GM19468 (cell line): ENCODE measurements around the gene SEZ6L2.

Experiments used
- ATAC-seq: cut with Tn5 transposase; IDR thresholded peaks from one replicate; pipeline ENCODE4 v1.9.1; 2021; ENCODE audit warnings: mild to moderate bottlenecking, moderate library complexity, moderate number of reproducible peaks; ENCODE audit not compliant: unreplicated experiment; ENCODE audit errors: extremely low read depth

The SEZ6L2 gene

GRCh38 chr16:29830774-29831173, 68.6 kb downstream of the SEZ6L2 start:
- no peak for ATAC-seq

DNA sequence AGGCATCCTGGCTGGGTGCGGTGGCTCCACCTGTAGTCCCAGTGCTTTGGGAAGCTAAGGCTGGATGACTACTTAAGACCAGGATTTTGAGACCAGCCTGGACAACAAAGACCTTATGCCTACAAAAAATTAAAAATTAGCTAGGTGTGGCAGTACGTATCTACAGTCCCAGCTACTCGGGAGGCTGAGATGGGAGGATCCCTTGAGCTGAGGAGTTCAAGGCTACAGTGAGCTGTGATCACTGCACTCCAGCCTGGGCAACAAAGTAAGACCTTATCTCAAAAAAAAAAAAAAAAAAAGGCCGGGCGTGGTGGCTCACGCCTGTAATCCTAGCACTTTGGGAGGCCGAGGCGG, 73.0 kb downstream of the SEZ6L2 start:
- no peak for ATAC-seq

GRCh38 chr16:29825145-29826044, 74.0 kb downstream of the SEZ6L2 start:
- ATAC-seq, result no peak

DNA sequence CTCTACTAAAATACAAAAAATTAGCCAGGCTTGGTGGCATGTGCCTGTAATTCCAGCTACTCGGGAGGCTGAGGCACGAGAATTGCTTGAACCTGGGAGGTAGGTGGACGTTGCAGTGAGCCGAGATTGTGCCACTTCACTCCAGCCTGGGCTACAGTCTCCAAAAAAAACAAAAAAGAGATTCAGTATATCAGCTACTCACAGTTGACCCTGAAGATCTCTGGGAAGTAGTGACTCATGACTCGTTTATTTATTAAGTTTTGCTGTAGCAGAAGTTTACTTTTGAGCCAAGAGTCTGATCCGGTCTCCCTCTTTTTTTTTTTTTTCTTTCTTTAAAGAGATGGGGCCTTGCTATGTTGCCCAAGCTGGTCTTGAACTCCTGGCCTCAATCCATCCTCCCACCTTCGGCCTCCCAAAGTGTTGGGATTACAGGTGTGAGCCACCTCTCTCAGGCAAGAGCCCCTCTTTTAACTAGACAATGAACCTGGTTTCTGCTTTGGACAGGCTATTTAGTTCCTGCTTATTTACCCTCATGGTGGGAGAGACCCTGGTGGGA, 74.7 kb downstream of the SEZ6L2 start:
- no peak for ATAC-seq

GRCh38 chr16:29821643-29822115, 77.7 kb downstream of the SEZ6L2 start:
- no peak for ATAC-seq
